K562 (cell line): Measurements from ENCODE around the gene TNRC6B. TPM values are rescaled to one million over a fixed set of nuclear protein-coding genes. Genes with fewer than 3 reads are reported as not detected.

Experiments used
- ATAC-seq: fragments of 200-7000 bp; cut with Tn5 transposase; 3 replicates; pipeline ENCODE4 v1.9.1; 2020; ENCODE audit warnings: moderate library complexity
- BruUV-seq: library from RNA; stranded (reverse); fragments of 400-500 nt; replicated peaks from 2 replicates; lab custom pipeline; 2021; lab: Mats Ljungman, UMichigan
- CTCF ChIA-PET: fragments of 300-600 bp; formaldehyde crosslinking; extraction: SDS; loops from one replicate; lab custom pipeline; 2021; ENCODE audit warnings: low intra/inter-chr PET ratio; lab: Yijun Ruan, JAX
- POLR2A ChIA-PET: fragments of 300-600, 350-650 bp; sonication (Branson Sonifier 250); formaldehyde crosslinking; extraction: SDS; loops from one replicate; lab custom pipeline; 2021; ENCODE audit warnings: antibody characterized with exemption, inconsistent platforms; lab: Yijun Ruan, JAX
- DNase-seq, 4 experiments: peaks; one replicate each; pipeline versions ENCODE4 v3.0.0 to v3.0.0-alpha.2; 2011 to 2018; ENCODE audit warnings: low spot score in 3 of 4, mixed read lengths in 3 of 4; ENCODE audit errors: extremely low read depth in 1 of 4
- FAIRE-seq: peaks from 2 replicates; lab custom pipeline; 2011; peaks lifted over from hg19 to GRCh38; lab: Jason Lieb, UNC
- H2AFZ ChIP-seq: 2 replicates; pipeline ENCODE4 v1.6.0; 2011; ENCODE audit warnings: low read depth, low read length, control low read depth, inconsistent platforms
- H3K27ac ChIP-seq: fragments of 200-600 bp; 3 replicates; pipeline ENCODE4 v1.8.0; 2011; ENCODE audit warnings: low read depth, mild to moderate bottlenecking, control low read depth, inconsistent platforms, low read length, moderate library complexity, mixed read lengths; ENCODE audit errors: extremely low read depth
- H3K27me3 ChIP-seq, 2 experiments: fragments of 300-600 bp in 1 of 2; 2 replicates in 1 of 2; 3 replicates in 1 of 2; pipeline versions ENCODE4 v1.6.0 to v1.8.0; 2011; ENCODE audit warnings: inconsistent platforms in 2 of 2, low read length in 2 of 2, mild to moderate bottlenecking in 1 of 2, mixed read lengths in 1 of 2, moderate library complexity in 1 of 2; ENCODE audit not compliant: control insufficient read depth in 2 of 2, insufficient read depth in 2 of 2
- H3K36me3 ChIP-seq: fragments of 300-600 bp; 3 replicates; pipeline ENCODE4 v1.8.0; 2011; ENCODE audit warnings: mild to moderate bottlenecking, low read length, inconsistent platforms; ENCODE audit not compliant: control insufficient read depth, insufficient read depth
- H3K4me1 ChIP-seq, 2 experiments: fragments of 200-600 bp in 1 of 2; replicated peaks in 1 of 2; 2 replicates in 1 of 2; 3 replicates in 1 of 2; pipeline versions ENCODE4 v1.5.1 to v1.8.0; 2011; ENCODE audit warnings: inconsistent platforms in 2 of 2, low read length in 2 of 2, mild to moderate bottlenecking in 1 of 2, mixed read lengths in 1 of 2, moderate library complexity in 1 of 2; ENCODE audit not compliant: control insufficient read depth in 2 of 2, insufficient read depth in 2 of 2
- H3K4me2 ChIP-seq: 2 replicates; pipeline ENCODE4 v1.6.1; 2011; ENCODE audit warnings: low read length, control low read depth, inconsistent platforms, mixed read lengths; ENCODE audit not compliant: insufficient read depth
- H3K4me3 ChIP-seq: fragments of 200-600 bp; sonication (generic), shearing (Covaris generic); 2 replicates; pipeline ENCODE4 v1.5.1; 2016; ENCODE audit warnings: control low read depth, inconsistent platforms
- H3K79me2 ChIP-seq: fragments of 200-600 bp; 3 replicates; pipeline ENCODE4 v1.8.0; 2011; ENCODE audit warnings: low read length, inconsistent platforms; ENCODE audit not compliant: control insufficient read depth, insufficient read depth
- H3K9ac ChIP-seq, 2 experiments: 2 replicates each; pipeline versions ENCODE4 v1.6.0 to v1.6.1; 2011; ENCODE audit warnings: low read depth in 2 of 2, low read length in 2 of 2, control low read depth in 1 of 2, inconsistent platforms in 1 of 2, mild to moderate bottlenecking in 1 of 2, mixed read lengths in 1 of 2; ENCODE audit not compliant: insufficient read depth in 1 of 2
- H3K9me1 ChIP-seq: one replicate; pipeline ENCODE4 v1.6.0; 2011; ENCODE audit warnings: inconsistent platforms, mild to moderate bottlenecking, low read length, moderate library complexity; ENCODE audit not compliant: control insufficient read depth, insufficient read depth
- H3K9me3 ChIP-seq: replicated peaks from 2 replicates; pipeline ENCODE4 v1.5.1; 2011; ENCODE audit warnings: low read depth, low read length, inconsistent platforms; ENCODE audit not compliant: control insufficient read depth, insufficient read depth
- H4K20me1 ChIP-seq: replicated peaks from 2 replicates; pipeline ENCODE4 v1.6.1; 2011; ENCODE audit warnings: low read length, inconsistent platforms, mixed read lengths; ENCODE audit not compliant: control insufficient read depth, insufficient read depth
- ATF1 ChIP-seq, 2 experiments: fragments of 450-650 bp in 1 of 2; IDR thresholded peaks; 2 replicates each; pipeline ENCODE4 v1.6.1; 2016; ENCODE audit warnings: missing compliant biosample characterization in 1 of 2, missing genetic modification characterization in 1 of 2
- BRD4 ChIP-seq: fragments of 200-600 bp; sonication (generic); IDR thresholded peaks from 2 replicates; pipeline ENCODE4 v1.6.1; 2017; ENCODE audit warnings: inconsistent platforms
- CAMTA2 ChIP-seq: fragments of 250-450 bp; sonication (Bioruptor Pico); conservative IDR thresholded peaks from 2 replicates; pipeline ENCODE4 v1.5.1; 2022
- ETV1 ChIP-seq: fragments of 450-650 bp; conservative IDR thresholded peaks from 2 replicates; pipeline ENCODE4 v1.6.1; 2016; ENCODE audit warnings: missing genetic modification characterization, control low read depth, low read depth, missing compliant biosample characterization
- FOXK2 ChIP-seq, 2 experiments: fragments of 450-650 bp; IDR thresholded peaks in 1 of 2; conservative IDR thresholded peaks in 1 of 2; 2 replicates each; pipeline ENCODE4 v1.6.1; 2016; ENCODE audit warnings: low read depth in 2 of 2, mild to moderate bottlenecking in 1 of 2
- NR2C1 ChIP-seq, 2 experiments: fragments of 450-650 bp; IDR thresholded peaks; 2 replicates each; pipeline ENCODE4 v1.6.1; 2017; ENCODE audit warnings: mild to moderate bottlenecking in 2 of 2, antibody characterized with exemption in 1 of 2, inconsistent platforms in 1 of 2, missing compliant biosample characterization in 1 of 2, missing genetic modification characterization in 1 of 2
- TOE1 ChIP-seq, 2 experiments: fragments of 450-650 bp in 1 of 2; sonication (generic) in 1 of 2; formaldehyde crosslinking in 1 of 2; IDR thresholded peaks; 2 replicates each; pipeline versions ENCODE4 v1.7.1 to v1.8.0; 2016 to 2022; ENCODE audit warnings: borderline replicate concordance in 2 of 2, mild to moderate bottlenecking in 2 of 2, antibody characterized with exemption in 1 of 2, inconsistent platforms in 1 of 2, low read depth in 1 of 2, missing genetic modification reagents in 1 of 2, moderate library complexity in 1 of 2
- ZNF239 ChIP-seq: fragments of 250-450 bp; sonication (Bioruptor Pico); IDR thresholded peaks from 2 replicates; pipeline ENCODE4 v1.4.0; 2020; ENCODE audit warnings: mild to moderate bottlenecking
- whole genome bisulfite sequencing: fragments of 100-300 bp; shearing (Covaris generic); methylation state at CpG from one replicate; pipeline ENCODE4 v1.1.6; 2016; ENCODE audit warnings: low coverage, mixed read lengths; ENCODE audit not compliant: insufficient coverage; ENCODE audit errors: missing lambda C conversion rate; 5-methylcytosine and 5-hydroxymethylcytosine counted together
- in situ Hi-C: fragments of 300-500 bp; cut with MboI; formaldehyde crosslinking; loops from 4 replicates; pipeline ENCODE4 v1.15.0; 2018; ENCODE audit warnings: inconsistent platforms, mixed read lengths
- intact Hi-C: fragments of 100-400 bp; cut with micrococcal nuclease; formaldehyde crosslinking; loops from 2 replicates; pipeline ENCODE4 v1.14.2; 2022
- polyA plus RNA-seq, 8 experiments: library from polyadenylated mRNA; depleted of rRNA in 4 of 8; stranded (reverse) in 5 of 8; unstranded in 3 of 8; fragments of >200 nt; fragmentation: Nextera tagmentation in 2 of 8; fragmentation: Illumina TruSeq in 1 of 8; extraction: Ambion mirVana in 2 of 8; extraction: Trizol in 1 of 8; gene quantifications; 2 replicates each; pipeline versions ENCODE4 v1.2.1 to v1.2.3, GENCODE V29; 2011 to 2014; ENCODE audit warnings: inconsistent platforms in 1 of 8, missing spikeins in 1 of 8
- total RNA-seq, 7 experiments: library from RNA; depleted of rRNA in 6 of 7; stranded (reverse); fragments of >200 nt in 6 of 7; fragmentation: Illumina TruSeq in 2 of 7; extraction: Trizol in 2 of 7; gene quantifications; 2 replicates each; pipeline versions ENCODE4 v1.2.1 to v1.2.3, GENCODE V29; 2011 to 2021; ENCODE audit warnings: low replicate concordance in 1 of 7
- TF ChIP-seq, protein P1 (sequence below), 3 experiments: fragments of 200-800 bp in 1 of 3; fragments of 250-450 bp in 1 of 3; fragments of 450-650 bp in 1 of 3; sonication (Bioruptor Pico) in 1 of 3; sonication (Bioruptor generic) in 1 of 3; formaldehyde crosslinking in 1 of 3; IDR thresholded peaks; 2 replicates each; pipeline versions ENCODE4 v1.6.1 to v1.8.0; 2016 to 2022; ENCODE audit warnings: mild to moderate bottlenecking in 2 of 3, missing genetic modification characterization in 2 of 3, missing compliant biosample characterization in 1 of 3, moderate library complexity in 1 of 3
- TF ChIP-seq, protein P2 (sequence below): sonication (generic); formaldehyde crosslinking; IDR thresholded peaks from 2 replicates; pipeline ENCODE4 v1.4.0; 2020; ENCODE audit warnings: mild to moderate bottlenecking, missing genetic modification reagents
- TF ChIP-seq, protein P3 (sequence below): fragments of 450-650 bp; IDR thresholded peaks from 2 replicates; pipeline ENCODE4 v1.6.1; 2018; ENCODE audit warnings: mild to moderate bottlenecking, low read depth; ENCODE audit not compliant: partially characterized antibody

Gene TNRC6B
- total and polyA plus RNA-seq, 9 of the 15 experiments (the other 6 are each of a cell fraction or from before 2014, with no cell fraction given): 0.96 to 18.8 (median 10.8) TPM

DNA sequence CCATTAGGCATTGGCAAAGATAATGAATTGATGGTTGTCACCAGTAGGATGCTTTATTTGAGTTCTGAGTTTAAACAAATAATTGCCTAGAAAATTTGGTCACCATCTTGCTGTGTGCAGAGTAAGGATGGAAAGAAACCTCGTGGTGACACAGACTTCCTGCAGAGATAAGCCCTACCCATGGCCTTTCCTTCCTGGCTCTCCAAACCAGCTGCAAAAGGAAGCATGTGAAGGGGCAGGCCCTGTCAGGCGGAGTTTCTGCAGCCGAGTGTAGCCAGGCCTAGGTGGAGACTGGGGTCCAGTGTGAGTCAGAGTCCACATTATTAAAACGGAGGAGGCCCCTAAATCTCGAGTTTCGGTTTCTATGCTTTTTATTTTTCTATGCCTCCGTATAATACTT is 85.5 kb downstream of the TNRC6B start:
- Histone ChIP-seq H3K27ac (no peak overlapping the region), H2AFZ (no peak overlapping the region), H3K4me3 (no peak overlapping the region), H3K79me2 (no peaks in the 10 kb centered on the region), H3K9ac (no peak overlapping the region), H3K36me3 (peaks cover 47% of the 10 kb centered on the region), H3K4me2 (no peak overlapping the region), H3K9me1 (no peaks in the 10 kb centered on the region), H3K9me3 (no peaks in the 10 kb centered on the region), H3K27me3 (no peaks in the 10 kb centered on the region), H4K20me1 (no peaks in the 10 kb centered on the region), H3K4me1 (peaks cover 7 to 8% of the 10 kb centered on the region in 2 experiments; a peak in 3 of 5 replicates)
- ATAC-seq: peak; percentile 74
- in situ Hi-C loops: no loop called here
- FAIRE-seq: peak; percentile 52
- POLR2A ChIA-PET: interaction anchor here (1.1 kb wide), 1 partner anchor 11 kb away, joined by 3 read pairs; no protein-coding TSS in a partner anchor
- intact Hi-C loops: no loop called here
- CTCF ChIA-PET: no interaction called here
- DNase-seq: peak; percentile 19 to 70 (median 41)
- WGBS: 36% methylated on average over 7 of the region's 7 CpGs
- BruUV-seq: no TSS peak
- TF ChIP-seq, protein P1, sequence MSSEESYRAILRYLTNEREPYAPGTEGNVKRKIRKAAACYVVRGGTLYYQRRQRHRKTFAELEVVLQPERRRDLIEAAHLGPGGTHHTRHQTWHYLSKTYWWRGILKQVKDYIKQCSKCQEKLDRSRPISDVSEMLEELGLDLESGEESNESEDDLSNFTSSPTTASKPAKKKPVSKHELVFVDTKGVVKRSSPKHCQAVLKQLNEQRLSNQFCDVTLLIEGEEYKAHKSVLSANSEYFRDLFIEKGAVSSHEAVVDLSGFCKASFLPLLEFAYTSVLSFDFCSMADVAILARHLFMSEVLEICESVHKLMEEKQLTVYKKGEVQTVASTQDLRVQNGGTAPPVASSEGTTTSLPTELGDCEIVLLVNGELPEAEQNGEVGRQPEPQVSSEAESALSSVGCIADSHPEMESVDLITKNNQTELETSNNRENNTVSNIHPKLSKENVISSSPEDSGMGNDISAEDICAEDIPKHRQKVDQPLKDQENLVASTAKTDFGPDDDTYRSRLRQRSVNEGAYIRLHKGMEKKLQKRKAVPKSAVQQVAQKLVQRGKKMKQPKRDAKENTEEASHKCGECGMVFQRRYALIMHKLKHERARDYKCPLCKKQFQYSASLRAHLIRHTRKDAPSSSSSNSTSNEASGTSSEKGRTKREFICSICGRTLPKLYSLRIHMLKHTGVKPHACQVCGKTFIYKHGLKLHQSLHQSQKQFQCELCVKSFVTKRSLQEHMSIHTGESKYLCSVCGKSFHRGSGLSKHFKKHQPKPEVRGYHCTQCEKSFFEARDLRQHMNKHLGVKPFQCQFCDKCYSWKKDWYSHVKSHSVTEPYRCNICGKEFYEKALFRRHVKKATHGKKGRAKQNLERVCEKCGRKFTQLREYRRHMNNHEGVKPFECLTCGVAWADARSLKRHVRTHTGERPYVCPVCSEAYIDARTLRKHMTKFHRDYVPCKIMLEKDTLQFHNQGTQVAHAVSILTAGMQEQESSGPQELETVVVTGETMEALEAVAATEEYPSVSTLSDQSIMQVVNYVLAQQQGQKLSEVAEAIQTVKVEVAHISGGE (CRISPR knock-in tag; IDR thresholded peaks at IDR 0.05): no peak
- TF ChIP-seq NR2C1 (IDR thresholded peaks at IDR 0.05) (no peak), NR2C1 (tag; IDR thresholded peaks at IDR 0.05) (no peak), FOXK2 (conservative IDR thresholded peaks at IDR 0.05 in 1 of 2, IDR thresholded peaks at IDR 0.05 in 1 of 2; ENCODE audit: low read depth in 2 of 2) (no peak), ATF1 (CRISPR knock-in tag; IDR thresholded peaks at IDR 0.05) (no peak), ATF1 (tag; IDR thresholded peaks at IDR 0.05) (no peak), CAMTA2 (no peak), ZNF239 (no peak), BRD4 (no peak), ETV1 (tag) (peak; percentile 67), TOE1 (IDR thresholded peaks at IDR 0.05; ENCODE audit: borderline replicate concordance) (no peak), TOE1 (CRISPR knock-in tag; IDR thresholded peaks at IDR 0.05; ENCODE audit: borderline replicate concordance, low read depth) (no peak)
- TF ChIP-seq, protein P2, sequence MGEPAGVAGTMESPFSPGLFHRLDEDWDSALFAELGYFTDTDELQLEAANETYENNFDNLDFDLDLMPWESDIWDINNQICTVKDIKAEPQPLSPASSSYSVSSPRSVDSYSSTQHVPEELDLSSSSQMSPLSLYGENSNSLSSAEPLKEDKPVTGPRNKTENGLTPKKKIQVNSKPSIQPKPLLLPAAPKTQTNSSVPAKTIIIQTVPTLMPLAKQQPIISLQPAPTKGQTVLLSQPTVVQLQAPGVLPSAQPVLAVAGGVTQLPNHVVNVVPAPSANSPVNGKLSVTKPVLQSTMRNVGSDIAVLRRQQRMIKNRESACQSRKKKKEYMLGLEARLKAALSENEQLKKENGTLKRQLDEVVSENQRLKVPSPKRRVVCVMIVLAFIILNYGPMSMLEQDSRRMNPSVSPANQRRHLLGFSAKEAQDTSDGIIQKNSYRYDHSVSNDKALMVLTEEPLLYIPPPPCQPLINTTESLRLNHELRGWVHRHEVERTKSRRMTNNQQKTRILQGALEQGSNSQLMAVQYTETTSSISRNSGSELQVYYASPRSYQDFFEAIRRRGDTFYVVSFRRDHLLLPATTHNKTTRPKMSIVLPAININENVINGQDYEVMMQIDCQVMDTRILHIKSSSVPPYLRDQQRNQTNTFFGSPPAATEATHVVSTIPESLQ (CRISPR knock-in tag): no peak
- TF ChIP-seq, protein P3, sequence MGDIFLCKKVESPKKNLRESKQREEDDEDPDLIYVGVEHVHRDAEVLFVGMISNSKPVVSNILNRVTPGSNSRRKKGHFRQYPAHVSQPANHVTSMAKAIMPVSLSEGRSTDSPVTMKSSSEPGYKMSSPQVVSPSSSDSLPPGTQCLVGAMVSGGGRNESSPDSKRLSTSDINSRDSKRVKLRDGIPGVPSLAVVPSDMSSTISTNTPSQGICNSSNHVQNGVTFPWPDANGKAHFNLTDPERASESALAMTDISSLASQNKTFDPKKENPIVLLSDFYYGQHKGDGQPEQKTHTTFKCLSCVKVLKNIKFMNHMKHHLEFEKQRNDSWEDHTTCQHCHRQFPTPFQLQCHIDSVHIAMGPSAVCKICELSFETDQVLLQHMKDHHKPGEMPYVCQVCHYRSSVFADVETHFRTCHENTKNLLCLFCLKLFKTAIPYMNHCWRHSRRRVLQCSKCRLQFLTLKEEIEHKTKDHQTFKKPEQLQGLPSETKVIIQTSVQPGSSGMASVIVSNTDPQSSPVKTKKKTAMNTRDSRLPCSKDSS: no peak
